ENCODE results near the gene STXBP6. TPM values are rescaled to one million over a fixed set of nuclear protein-coding genes. Genes with fewer than 3 reads are reported as not detected.

Gene STXBP6
- total and polyA plus RNA-seq, 5 donors, result 18.8 to 31.7 (median 30.7) TPM

DNA sequence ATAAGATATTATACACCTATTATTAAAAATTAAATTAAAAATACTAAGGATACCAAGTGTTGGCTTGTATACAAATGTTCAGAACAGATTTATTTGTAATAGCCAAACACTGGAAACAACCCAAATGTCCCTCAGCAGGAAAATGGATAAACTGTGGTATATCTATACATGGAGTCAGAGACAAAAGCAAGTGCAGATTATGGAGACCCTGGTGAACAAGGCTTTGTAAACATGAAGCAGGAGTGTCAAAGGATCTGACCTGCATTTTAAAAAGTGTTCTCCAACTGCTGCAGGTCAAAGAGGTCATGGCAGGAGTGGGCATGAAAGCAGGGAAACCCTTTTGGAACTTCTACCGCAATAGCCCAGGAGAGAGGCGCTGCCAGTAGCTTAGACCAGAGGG lies 181.6 kb downstream of the STXBP6 start:
- Histone ChIP-seq H3K27me3 (ENCODE audit: control insufficient read depth, insufficient read depth) (no peaks in the 10 kb centered on the region), H3K4me3 (ENCODE audit: low read length) (no peak overlapping the region), H3K9me3 (ENCODE audit: control insufficient read depth, low read length) (no peaks in the 10 kb centered on the region), H3K4me1 (ENCODE audit: control insufficient read depth, insufficient read depth, low read length) (peaks cover 2% of the 10 kb centered on the region), H3K27ac (ENCODE audit: low read length) (no peak overlapping the region)
- 97% methylated on average over 2 of the region's 2 CpGs for WGBS
- intact Hi-C loops (cut with DNase I), result no loop called here
- DNase-seq (no peak), ATAC-seq (no peak)

DNA sequence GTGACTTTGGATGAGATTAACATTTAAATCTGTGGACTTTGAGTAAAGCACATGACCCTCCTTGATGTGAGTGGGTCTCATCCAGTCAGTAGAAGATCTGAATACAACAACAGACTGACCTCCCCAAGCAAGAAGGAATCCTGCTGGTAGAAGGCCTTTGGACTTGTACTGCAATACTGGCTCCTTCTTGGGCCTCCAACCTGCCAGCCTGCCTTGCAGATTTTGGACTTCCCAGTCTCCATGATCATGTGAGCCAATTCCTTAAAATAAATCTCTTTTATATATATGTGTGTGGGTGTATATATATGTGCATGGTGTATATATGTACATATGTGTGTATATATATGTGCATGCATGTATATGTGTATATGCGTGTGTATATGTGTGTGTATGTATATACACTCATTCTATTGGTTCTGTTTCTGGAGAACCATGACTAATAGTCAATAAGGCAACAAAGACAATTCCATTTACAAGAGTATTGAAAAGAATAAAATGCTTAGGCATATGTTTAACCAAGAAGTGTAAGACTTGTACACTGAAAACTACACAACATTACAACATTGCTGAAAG lies 183.8 kb downstream of the STXBP6 start:
- 94% methylated on average over 1 of the region's 1 CpG for WGBS
- Histone ChIP-seq H3K27ac (ENCODE audit: low read length) (no peak overlapping the region), H3K27me3 (ENCODE audit: control insufficient read depth, insufficient read depth) (no peaks in the 10 kb centered on the region), H3K4me1 (ENCODE audit: control insufficient read depth, insufficient read depth, low read length) (no peaks in the 10 kb centered on the region), H3K4me3 (ENCODE audit: low read length) (no peak overlapping the region), H3K9me3 (ENCODE audit: control insufficient read depth, low read length) (no peaks in the 10 kb centered on the region)
- intact Hi-C loops (cut with DNase I), result no loop called here
- no peak for ATAC-seq
- no peak for DNase-seq

DNA sequence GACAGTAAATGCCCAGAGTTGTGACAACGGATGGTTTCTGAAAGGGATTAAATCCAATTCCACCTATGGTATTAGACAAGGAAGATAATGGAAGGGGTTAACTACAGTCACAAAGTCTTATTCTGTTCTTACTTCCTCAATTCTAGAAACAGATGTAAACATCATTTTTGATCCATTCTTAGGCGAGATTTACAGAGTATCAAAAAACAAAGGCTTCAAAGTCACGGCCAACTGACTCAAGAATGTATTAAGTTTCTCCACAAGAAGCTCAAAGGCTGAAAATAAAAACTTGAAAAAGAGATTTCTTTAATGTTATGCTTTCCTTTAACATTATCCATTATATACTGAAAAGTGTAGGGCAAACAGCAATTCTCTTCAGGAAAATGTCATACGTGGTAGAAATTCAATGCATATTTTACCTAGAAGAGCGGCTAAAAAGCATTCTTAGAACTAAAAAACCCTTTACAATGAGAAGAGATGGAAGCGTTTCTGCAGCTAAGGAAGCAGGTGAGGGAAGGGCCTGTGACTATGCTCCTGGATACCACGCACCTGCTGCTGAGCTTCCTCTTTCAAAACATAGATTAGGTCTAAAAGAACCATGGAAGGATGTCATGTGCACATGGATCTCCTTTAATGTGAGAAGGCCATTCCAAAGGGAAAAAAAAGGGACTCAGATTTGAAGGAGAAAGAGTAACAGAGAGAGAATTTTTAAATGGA lies 185.8 kb downstream of the STXBP6 start:
- Histone ChIP-seq H3K4me1 (ENCODE audit: control insufficient read depth, insufficient read depth, low read length) (peaks cover 2% of the 10 kb centered on the region), H3K27me3 (ENCODE audit: control insufficient read depth, insufficient read depth) (no peaks in the 10 kb centered on the region), H3K4me3 (ENCODE audit: low read length) (no peak overlapping the region), H3K27ac (ENCODE audit: low read length) (no peak overlapping the region), H3K9me3 (ENCODE audit: control insufficient read depth, low read length) (no peaks in the 10 kb centered on the region)
- WGBS, result 78% methylated on average over 7 of the region's 7 CpGs
- intact Hi-C loops (cut with DNase I), result no loop called here
- no peak for DNase-seq
- no peak for ATAC-seq

DNA sequence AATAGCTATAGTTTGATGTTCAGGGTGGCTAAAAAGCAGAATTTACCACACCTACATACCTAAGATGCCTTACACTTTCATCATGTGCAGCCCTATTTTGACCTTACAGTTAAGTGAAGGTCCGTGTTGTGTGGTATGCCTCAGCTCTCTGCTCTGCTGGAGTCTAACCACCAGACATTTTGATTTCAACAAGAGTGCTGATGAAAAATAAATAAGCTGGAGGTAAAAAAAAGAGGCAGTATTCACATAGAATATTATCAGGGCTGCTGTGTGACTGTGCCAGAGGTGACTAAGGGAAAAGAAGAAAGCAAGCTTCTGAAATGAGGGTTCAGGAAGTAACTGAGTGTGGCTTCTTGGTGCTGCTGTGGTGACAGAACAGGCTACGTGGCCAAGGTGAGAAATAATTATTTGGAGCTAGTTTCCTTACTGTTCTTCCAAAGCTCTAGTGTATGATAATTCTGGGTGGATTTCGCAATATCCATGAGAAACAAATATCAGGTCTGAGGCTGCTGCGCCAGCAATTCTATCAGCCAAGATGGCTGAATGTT lies 188.8 kb downstream of the STXBP6 start:
- Histone ChIP-seq H3K9me3 (ENCODE audit: control insufficient read depth, low read length) (no peaks in the 10 kb centered on the region), H3K4me1 (ENCODE audit: control insufficient read depth, insufficient read depth, low read length) (peaks cover 2% of the 10 kb centered on the region), H3K27ac (ENCODE audit: low read length) (no peak overlapping the region), H3K27me3 (ENCODE audit: control insufficient read depth, insufficient read depth) (no peaks in the 10 kb centered on the region), H3K4me3 (ENCODE audit: low read length) (no peak overlapping the region)
- 64% methylated on average over 4 of the region's 4 CpGs for WGBS
- ATAC-seq (no peak), DNase-seq (no peak)
- intact Hi-C loops (cut with DNase I), result no loop called here

DNA sequence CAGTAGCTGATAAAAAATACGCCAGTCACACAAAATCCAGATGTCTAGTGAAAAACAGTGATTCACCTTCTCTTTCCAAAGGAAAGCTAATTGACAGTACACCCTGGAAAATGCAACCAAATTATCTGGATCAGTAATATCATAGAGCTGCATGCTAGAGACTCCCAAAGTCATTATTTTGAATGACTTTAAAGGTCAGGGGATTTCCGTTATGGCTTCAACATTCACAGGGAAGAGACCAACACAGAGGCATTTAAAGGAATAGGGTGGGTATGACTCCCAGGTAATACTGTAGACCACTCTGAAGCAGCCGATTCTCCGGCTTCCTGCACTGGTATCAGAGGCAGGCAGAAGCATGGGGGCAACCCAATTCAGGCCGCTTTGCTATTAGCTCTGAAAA lies 190.4 kb downstream of the STXBP6 start:
- H3K27me3 ChIP-seq (ENCODE audit: control insufficient read depth, insufficient read depth), result no peaks in the 10 kb centered on the region
- 73% methylated on average over 5 of the region's 5 CpGs for WGBS
- intact Hi-C loops (cut with DNase I), result no loop called here
- no peak overlapping the region for H3K4me3 ChIP-seq (ENCODE audit: low read length)
- H3K27ac ChIP-seq (ENCODE audit: low read length), result no peak overlapping the region
- peaks cover 2% of the 10 kb centered on the region for H3K4me1 ChIP-seq (ENCODE audit: control insufficient read depth, insufficient read depth, low read length)
- no peak for ATAC-seq
- no peak for DNase-seq
- no peaks in the 10 kb centered on the region for H3K9me3 ChIP-seq (ENCODE audit: control insufficient read depth, low read length)

DNA sequence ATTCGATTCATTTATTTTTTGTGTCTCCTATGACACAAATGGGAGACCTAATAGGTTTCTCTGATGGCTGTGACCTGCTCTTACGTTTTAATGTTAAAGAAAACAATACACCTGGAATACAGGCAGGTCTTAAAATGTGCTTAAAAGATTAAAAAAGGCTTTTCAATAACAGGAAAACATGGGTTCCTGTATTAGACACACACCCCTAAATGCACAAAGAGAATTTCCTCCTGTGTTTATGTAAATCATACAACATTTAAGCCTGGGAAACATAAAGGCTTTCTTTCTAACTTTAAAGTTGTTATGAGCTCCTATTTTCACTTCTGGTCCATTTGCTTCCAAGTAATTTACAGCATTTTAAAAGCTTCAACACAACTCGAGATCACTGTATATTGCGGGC lies 191.3 kb downstream of the STXBP6 start:
- intact Hi-C loops (cut with DNase I), result no loop called here
- ATAC-seq (no peak), DNase-seq (no peak)
- no peak overlapping the region for H3K27ac ChIP-seq (ENCODE audit: low read length)
- no peaks in the 10 kb centered on the region for H3K9me3 ChIP-seq (ENCODE audit: control insufficient read depth, low read length)
- H3K27me3 ChIP-seq (ENCODE audit: control insufficient read depth, insufficient read depth), result no peaks in the 10 kb centered on the region
- WGBS, result 68% methylated on average over 4 of the region's 4 CpGs
- peaks cover 2% of the 10 kb centered on the region for H3K4me1 ChIP-seq (ENCODE audit: control insufficient read depth, insufficient read depth, low read length)
- H3K4me3 ChIP-seq (ENCODE audit: low read length), result no peak overlapping the region

DNA sequence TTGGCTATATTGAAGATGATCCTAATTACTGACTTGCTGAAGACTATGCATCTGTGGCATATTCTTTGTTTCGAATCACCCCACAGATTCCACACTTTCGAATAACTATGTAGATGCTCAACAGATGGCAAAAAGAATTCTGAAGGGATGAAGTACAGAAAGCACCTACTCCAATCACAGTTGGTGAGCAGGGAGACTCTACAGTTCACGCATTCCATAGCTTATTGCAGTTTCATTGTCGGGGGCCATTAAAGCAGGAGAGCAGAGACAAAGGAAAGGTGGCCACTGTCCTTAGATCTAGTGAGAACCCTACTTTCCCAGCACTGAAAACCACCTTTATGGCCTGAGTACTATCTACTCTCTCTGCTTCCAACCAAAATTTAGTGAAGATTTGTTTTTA lies 191.9 kb downstream of the STXBP6 start:
- WGBS, result 92% methylated on average over 4 of the region's 4 CpGs
- H3K27ac ChIP-seq (ENCODE audit: low read length), result no peak overlapping the region
- H3K4me3 ChIP-seq (ENCODE audit: low read length), result no peak overlapping the region
- intact Hi-C loops (cut with DNase I), result no loop called here
- ATAC-seq (no peak), DNase-seq (no peak)
- peaks cover 2% of the 10 kb centered on the region for H3K4me1 ChIP-seq (ENCODE audit: control insufficient read depth, insufficient read depth, low read length)
- no peaks in the 10 kb centered on the region for H3K9me3 ChIP-seq (ENCODE audit: control insufficient read depth, low read length)
- H3K27me3 ChIP-seq (ENCODE audit: control insufficient read depth, insufficient read depth), result no peaks in the 10 kb centered on the region

DNA sequence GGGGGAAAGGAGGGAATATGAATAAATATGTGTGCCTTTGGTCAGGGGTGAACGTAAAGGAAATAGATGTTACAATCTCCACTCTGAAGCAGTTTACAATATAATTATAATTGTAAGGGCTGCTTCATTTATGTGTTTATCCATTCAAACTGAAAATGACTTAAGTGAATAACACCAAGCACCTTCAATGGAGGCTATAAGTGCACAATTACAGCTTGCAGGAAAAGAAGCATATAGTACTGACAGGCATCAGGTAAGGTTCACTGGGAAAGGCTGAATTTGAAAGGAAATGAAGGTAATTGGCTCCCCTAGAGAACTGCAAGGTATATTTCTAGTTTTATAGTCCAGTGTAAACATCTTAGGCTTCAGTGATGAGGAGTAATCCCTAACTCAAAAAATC lies 192.7 kb downstream of the STXBP6 start:
- peaks cover 2% of the 10 kb centered on the region for H3K4me1 ChIP-seq (ENCODE audit: control insufficient read depth, insufficient read depth, low read length)
- H3K4me3 ChIP-seq (ENCODE audit: low read length), result no peak overlapping the region
- ATAC-seq, result no peak
- 90% methylated on average over 1 of the region's 1 CpG for WGBS
- intact Hi-C loops (cut with DNase I), result no loop called here
- no peak for DNase-seq
- no peaks in the 10 kb centered on the region for H3K27me3 ChIP-seq (ENCODE audit: control insufficient read depth, insufficient read depth)
- H3K27ac ChIP-seq (ENCODE audit: low read length), result no peak overlapping the region
- no peaks in the 10 kb centered on the region for H3K9me3 ChIP-seq (ENCODE audit: control insufficient read depth, low read length)

DNA sequence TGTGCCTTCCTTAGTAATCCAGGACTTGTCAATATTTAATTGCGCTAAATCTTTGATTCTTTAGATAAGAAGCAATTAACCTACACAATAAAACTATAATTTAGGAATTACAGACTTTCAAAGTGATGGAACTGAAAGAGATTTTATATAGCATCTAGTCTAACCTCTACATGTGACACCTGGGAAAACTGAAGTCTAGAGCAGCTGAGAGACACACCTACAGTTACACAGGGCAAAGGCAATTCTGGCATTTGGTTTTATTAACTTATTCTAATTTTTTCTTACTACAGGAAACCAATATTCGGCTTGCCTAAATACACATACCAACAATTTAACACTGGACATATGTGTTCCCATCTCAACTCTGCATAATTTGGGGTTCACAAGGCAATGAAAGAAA lies 196.5 kb downstream of the STXBP6 start:
- DNase-seq (no peak), ATAC-seq (no peak)
- Histone ChIP-seq H3K27ac (ENCODE audit: low read length) (no peak overlapping the region), H3K9me3 (ENCODE audit: control insufficient read depth, low read length) (no peaks in the 10 kb centered on the region), H3K4me3 (ENCODE audit: low read length) (no peak overlapping the region), H3K27me3 (ENCODE audit: control insufficient read depth, insufficient read depth) (no peaks in the 10 kb centered on the region), H3K4me1 (ENCODE audit: control insufficient read depth, insufficient read depth, low read length) (no peaks in the 10 kb centered on the region)
- 93% methylated on average over 2 of the region's 2 CpGs for WGBS
- intact Hi-C loops (cut with DNase I), result no loop called here

DNA sequence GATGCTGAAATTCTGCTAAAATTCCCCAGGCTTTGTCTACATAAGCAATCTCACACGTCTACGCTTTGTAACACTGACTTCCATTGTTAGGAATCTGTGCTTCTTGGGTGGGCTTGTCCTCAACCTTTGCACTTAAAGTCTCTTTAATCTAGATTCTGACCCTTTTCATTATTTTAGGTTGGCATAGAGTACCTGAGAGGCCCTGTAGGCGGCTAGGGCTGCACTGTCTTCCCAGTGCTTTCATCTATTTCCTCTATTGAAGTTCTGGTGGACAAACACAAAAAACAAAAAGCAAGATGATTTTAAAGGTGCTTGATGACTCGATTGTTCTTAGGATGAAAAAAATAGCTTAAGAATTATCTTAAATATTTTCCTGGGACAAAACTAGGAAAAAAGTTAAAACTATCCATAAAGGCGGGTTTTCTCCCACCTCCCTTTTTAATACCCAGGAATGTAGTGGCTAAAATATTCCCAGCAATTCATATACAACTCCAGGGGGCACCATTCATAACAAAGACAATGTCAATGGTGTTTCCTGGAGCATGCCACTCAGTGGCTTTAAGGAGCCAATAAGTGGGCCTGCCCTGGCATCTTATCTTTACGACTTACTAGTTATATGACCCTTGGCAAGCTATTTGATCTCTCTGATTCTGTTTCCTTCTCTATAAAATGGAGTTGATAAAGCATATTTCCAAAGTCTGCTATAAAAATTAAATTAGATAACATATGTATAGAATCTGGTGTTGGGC lies 197.5 kb downstream of the STXBP6 start:
- no peaks in the 10 kb centered on the region for H3K4me1 ChIP-seq (ENCODE audit: control insufficient read depth, insufficient read depth, low read length)
- no peaks in the 10 kb centered on the region for H3K27me3 ChIP-seq (ENCODE audit: control insufficient read depth, insufficient read depth)
- 92% methylated on average over 6 of the region's 6 CpGs for WGBS
- intact Hi-C loops (cut with DNase I), result no loop called here
- no peak for ATAC-seq
- no peak overlapping the region for H3K27ac ChIP-seq (ENCODE audit: low read length)
- no peak overlapping the region for H3K4me3 ChIP-seq (ENCODE audit: low read length)
- DNase-seq, result no peak
- H3K9me3 ChIP-seq (ENCODE audit: control insufficient read depth, low read length), result no peaks in the 10 kb centered on the region

DNA sequence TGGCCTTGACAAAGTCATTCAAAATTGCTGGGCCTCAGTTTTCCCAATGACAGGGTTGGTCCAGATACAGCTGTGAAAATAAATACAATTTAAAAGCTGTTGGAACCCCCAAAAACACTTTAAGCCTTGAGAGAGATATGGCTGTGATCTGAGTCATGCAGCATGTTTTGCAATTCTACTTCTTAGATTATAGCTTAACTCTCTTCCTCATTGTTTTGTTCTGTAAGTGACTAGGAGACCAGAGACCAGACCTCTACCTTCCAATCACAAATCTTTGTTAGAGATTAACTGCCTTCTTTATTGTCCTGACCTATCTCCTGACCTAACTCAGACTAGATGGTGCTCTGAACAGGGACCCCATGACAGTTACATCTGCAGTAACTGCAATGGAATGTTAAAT lies 198.1 kb downstream of the STXBP6 start:
- ATAC-seq (no peak), DNase-seq (no peak)
- H3K4me1 ChIP-seq (ENCODE audit: control insufficient read depth, insufficient read depth, low read length), result no peaks in the 10 kb centered on the region
- intact Hi-C loops (cut with DNase I), result no loop called here
- no peaks in the 10 kb centered on the region for H3K9me3 ChIP-seq (ENCODE audit: control insufficient read depth, low read length)
- no peak overlapping the region for H3K27ac ChIP-seq (ENCODE audit: low read length)
- H3K27me3 ChIP-seq (ENCODE audit: control insufficient read depth, insufficient read depth), result no peaks in the 10 kb centered on the region
- H3K4me3 ChIP-seq (ENCODE audit: low read length), result no peak overlapping the region

Measured in right cardiac atrium (tissue), 5 donors.